LHCN-M2 (cell line): ENCODE results near the gene AMPH. TPM values are rescaled to one million over a fixed set of nuclear protein-coding genes. Genes with fewer than 3 reads are reported as not detected.
A peak's percentile ranks its signal among the peaks of the same experiment; 100 is the strongest.
"Not testable (repeated sequence)": the region's sequence is repeated elsewhere in the genome, so short reads cannot be mapped to it uniquely, and the experiment has no call there.

Experiments
- DNase-seq: peaks from one replicate; pipeline ENCODE4 v3.0.0-alpha.2; 2012; ENCODE audit warnings: low read depth
- total RNA-seq: library from RNA; depleted of rRNA; stranded (reverse); fragments of >200 nt; gene quantifications from 2 replicates; pipeline ENCODE4 v1.2.3, GENCODE V29; 2014

The AMPH gene
- total RNA-seq, 1 experiment from 2014 or later = 0.06 TPM

- peak; percentile 8 for DNase-seq
Measured at GRCh38 chr7:38628630-38629385, 2.4 kb downstream of the AMPH start.

GRCh38 chr7:38625866-38626265, 5.3 kb downstream of the AMPH start:
- no peak for DNase-seq

GRCh38 chr7:38615665-38616064, 15.5 kb downstream of the AMPH start:
- no peak for DNase-seq

- DNase-seq = no peak
Measured at GRCh38 chr7:38607466-38607865, 23.7 kb downstream of the AMPH start.

GRCh38 chr7:38600741-38601140, 30.4 kb downstream of the AMPH start:
- DNase-seq = no peak

GRCh38 chr7:38594949-38595348, 36.2 kb downstream of the AMPH start:
- DNase-seq = no peak

GRCh38 chr7:38592737-38593288, 38.4 kb downstream of the AMPH start:
- DNase-seq = no peak

GRCh38 chr7:38585572-38586354, 45.4 kb downstream of the AMPH start:
- no peak for DNase-seq

GRCh38 chr7:38584443-38585210, 46.5 kb downstream of the AMPH start:
- peak; percentile 20 for DNase-seq

- DNase-seq = no peak
Measured at GRCh38 chr7:38580485-38580884, 50.7 kb downstream of the AMPH start.

GRCh38 chr7:38574086-38574485, 57.1 kb downstream of the AMPH start:
- DNase-seq = no peak

GRCh38 chr7:38571620-38572019, 59.6 kb downstream of the AMPH start:
- not testable (repeated sequence) for DNase-seq

- no peak for DNase-seq
Measured at GRCh38 chr7:38568497-38568896, 62.7 kb downstream of the AMPH start.

- no peak for DNase-seq
Measured at GRCh38 chr7:38565289-38565688, 65.9 kb downstream of the AMPH start.

- DNase-seq = no peak
Measured at GRCh38 chr7:38563741-38564140, 67.4 kb downstream of the AMPH start.

- DNase-seq = no peak
Measured at GRCh38 chr7:38561166-38561565, 70.0 kb downstream of the AMPH start.

- no peak for DNase-seq
Measured at GRCh38 chr7:38558761-38559345, 72.3 kb downstream of the AMPH start.

- DNase-seq = no peak
Measured at GRCh38 chr7:38554586-38554985, 76.6 kb downstream of the AMPH start.

GRCh38 chr7:38550836-38551235, 80.3 kb downstream of the AMPH start:
- DNase-seq = no peak

- no peak for DNase-seq
Measured at GRCh38 chr7:38548605-38549004, 82.6 kb downstream of the AMPH start.

GRCh38 chr7:38546763-38547162, 84.4 kb downstream of the AMPH start:
- DNase-seq = no peak

GRCh38 chr7:38545977-38546376, 85.2 kb downstream of the AMPH start:
- no peak for DNase-seq
